Medulla oblongata (tissue), 1 donor: ENCODE results near the gene TM9SF4.
"Not testable (repeated sequence)": the region's sequence is repeated elsewhere in the genome, so short reads cannot be mapped to it uniquely, and the experiment has no call there.

Experiments used
- DNase-seq: peaks from one replicate; pipeline ENCODE4 v3.0.0-alpha.2; 2015; ENCODE audit errors: extremely low spot score

The TM9SF4 gene

GRCh38 chr20:32189691-32190615 is 80.4 kb downstream of the TM9SF4 start:
- peak; percentile 32 for DNase-seq

- DNase-seq = no peak
Measured at GRCh38 chr20:32190616-32191415, 81.3 kb downstream of the TM9SF4 start.

DNA sequence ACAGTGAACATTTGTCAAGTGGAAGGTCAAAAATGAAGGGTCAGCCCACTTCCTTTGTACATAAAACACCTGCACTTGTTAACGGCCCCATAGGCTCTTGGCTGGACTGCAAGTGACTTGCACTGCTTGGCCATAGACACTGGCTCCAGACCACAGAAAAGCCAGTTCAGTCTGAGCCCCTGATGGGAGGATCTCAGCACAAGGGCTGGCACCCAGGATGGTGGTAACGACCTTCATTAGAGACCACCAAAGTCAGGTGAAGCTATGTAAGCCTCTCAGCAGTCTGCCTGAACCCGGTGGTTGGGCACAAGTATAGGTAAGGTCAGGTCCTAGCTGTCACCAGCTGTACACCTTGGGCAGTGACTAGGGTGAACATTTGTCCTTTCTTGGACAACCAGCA is 81.9 kb downstream of the TM9SF4 start:
- DNase-seq = no peak

DNA sequence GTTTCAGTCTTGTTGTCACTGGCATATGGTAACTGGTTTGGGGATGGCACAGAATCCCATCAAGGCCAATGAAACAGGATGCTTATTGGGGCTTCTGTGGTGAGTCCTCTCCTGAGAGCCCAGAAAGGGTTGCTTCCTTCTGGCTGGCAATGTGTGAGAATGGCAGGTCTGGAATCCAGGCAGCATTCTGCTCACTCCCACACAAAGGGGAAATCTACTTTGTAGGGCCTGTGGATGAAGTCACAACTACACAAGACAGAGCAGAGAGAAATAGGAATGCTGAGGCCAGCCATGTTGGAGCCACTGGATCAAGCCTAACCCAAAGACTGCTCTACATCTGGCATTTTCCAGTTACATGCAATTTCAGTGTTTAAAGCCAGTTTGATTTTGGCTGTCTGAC is 82.4 kb downstream of the TM9SF4 start:
- DNase-seq = no peak

GRCh38 chr20:32192698-32193097 is 83.2 kb downstream of the TM9SF4 start:
- no peak for DNase-seq

DNA sequence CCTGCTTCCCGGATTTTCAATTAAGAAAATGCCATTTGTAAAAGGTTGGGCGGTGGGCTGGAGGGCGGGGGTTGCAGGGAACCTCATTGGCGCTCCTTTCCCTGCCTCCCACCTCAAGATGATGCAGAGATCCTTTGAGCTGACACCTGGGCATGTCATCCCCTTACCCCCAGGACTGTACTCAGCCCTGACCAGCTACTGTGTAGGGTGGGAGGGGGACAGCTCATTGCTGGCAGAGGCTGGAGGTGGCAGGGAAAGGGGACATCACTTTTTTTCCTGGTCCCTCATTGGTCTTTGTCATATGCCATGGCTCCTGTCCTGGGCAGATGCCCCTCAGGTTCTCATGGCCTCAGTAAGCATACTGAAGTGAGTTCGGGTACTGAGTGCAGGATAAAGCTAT is 83.8 kb downstream of the TM9SF4 start:
- DNase-seq = not testable (repeated sequence)

DNA sequence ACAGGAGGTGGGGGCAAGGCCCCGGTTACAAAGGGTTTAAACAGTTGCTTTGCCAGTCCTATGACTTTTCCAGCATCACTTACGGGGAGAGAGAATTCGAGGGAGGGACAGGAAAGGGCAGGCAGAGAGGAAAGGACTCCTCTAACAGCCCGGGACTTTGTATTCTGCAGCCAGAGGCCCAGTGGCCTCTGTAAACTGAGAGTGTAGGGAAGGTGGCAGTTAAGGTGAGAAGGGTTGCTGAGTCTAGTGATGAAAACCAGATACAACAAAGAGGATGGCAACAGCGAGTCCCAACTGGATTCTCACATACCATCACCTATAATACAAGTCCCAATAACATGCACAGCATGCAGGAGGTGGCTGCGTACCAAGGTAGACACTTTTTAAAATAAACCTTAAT is 84.5 kb downstream of the TM9SF4 start:
- no peak for DNase-seq

- no peak for DNase-seq
Measured at GRCh38 chr20:32195581-32195980, 86.1 kb downstream of the TM9SF4 start.

GRCh38 chr20:32196613-32197012 is 87.1 kb downstream of the TM9SF4 start:
- not testable (repeated sequence) for DNase-seq

DNA sequence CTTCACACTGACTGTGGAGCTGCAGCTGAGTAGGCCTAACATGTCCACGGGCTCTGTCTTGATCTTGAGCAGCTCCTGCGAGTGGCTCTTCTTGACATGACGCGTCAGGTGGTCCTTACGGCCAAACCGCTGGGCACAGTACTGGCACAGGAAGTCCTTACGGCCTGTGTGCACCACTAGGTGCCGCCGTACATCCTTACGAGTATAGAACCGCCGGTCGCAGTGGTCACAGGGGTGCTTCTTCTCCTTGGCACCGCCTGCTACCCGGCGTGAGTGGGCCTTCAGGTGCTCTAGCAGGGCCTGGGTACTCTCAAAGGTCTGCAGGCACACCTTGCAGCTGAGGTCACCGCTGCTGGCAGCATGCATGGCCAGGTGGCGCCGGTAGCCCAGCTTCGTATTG is 87.6 kb downstream of the TM9SF4 start:
- not testable (repeated sequence) for DNase-seq

- no peak for DNase-seq
Measured at GRCh38 chr20:32199006-32199405, 89.5 kb downstream of the TM9SF4 start.

- DNase-seq = no peak
Measured at GRCh38 chr20:32201296-32201976, 91.9 kb downstream of the TM9SF4 start.

DNA sequence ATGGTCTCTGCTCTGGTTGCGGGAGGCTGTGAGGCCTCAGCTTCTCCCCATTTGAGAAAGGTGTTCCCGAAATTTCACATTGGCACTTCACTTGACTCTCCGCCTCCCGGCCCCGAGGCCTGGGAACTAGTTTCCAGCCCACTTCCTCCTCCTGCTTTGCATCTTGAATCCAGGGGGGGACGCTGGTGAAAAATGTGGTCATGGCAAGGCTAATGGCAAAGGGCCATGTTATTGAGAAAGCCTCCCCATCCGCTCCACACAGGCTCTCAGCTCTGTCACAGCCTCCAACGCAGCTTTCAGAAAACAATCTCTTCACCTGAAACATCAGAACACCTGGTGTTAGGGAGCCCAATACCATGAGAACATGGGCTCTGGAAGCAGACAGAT is 92.5 kb downstream of the TM9SF4 start:
- no peak for DNase-seq

GRCh38 chr20:32203356-32204204 is 94.1 kb downstream of the TM9SF4 start:
- DNase-seq = no peak

- no peak for DNase-seq
Measured at GRCh38 chr20:32204205-32205109, 94.9 kb downstream of the TM9SF4 start.

GRCh38 chr20:32205110-32205842 is 95.8 kb downstream of the TM9SF4 start:
- DNase-seq = peak; percentile 29

DNA sequence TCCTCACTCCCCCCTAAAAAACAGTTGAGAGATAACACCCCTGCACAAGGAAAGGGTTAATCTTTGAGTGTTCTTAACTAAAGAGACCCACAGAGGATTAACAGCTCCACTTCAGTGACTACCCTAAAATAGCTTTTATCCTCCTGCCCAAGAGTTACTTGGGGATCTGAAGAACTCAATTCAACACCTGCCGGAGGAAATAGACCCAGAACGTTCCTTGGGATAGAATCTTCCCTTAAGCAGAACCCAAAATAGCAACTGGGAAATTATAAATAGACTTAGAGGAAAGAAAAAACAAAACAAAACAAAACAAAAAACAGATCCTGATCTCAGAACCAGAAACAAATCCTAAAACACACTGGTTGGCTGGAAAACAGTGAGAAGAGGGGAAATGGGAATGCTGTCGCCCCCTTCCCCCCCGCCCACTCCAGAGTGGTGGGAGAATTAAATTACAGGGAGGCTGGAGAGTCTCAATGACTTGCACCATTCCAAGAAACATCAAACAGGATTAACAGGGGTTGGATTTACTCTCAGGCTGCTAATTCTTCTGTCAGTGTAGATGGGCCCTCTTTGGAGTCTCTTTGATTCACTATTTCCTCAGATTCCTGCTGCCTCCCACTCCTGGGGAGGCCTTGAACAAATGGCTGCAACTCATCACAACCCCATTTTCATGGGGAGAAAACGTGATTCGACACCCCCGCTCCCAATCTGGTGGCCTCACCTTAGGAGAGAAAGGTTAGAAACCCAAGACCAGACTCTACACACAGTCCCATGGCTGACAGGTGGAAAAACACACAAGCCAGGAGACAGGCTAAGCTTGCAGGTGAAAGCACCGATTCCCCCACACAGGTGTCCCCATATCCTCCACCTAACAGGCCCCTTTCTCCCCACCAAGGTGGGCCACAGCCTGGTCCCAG is 96.6 kb downstream of the TM9SF4 start:
- no peak for DNase-seq
